Measurements from ENCODE around the gene CNIH2. TPM values are rescaled to one million over a fixed set of nuclear protein-coding genes. Genes with fewer than 3 reads are reported as not detected.

CNIH2 gene
- total and polyA plus RNA-seq, 8 donors: 0.81 to 5.2 (median 3.6) TPM

DNA sequence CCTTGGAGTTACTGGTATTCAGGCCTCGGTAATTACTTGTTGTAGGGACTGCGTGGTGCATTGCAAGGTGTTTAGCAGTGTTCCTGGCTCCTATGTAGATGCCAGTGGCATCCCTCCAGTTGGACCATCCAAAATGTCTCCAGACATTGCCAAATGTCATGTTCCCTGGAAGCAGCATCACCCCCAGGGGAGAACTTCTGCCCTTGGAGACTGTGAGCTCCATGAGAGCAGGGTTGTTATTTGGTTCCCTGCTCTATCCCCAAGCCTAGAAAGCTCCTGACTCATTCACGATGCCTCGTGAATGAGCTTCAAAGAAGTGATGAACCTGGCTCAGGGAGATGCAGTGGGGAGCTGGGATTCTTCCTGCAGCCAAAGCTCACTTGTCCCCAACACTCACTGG, 43.6 kb downstream of the CNIH2 start:
- Histone ChIP-seq H3K36me3 (no peaks in the 10 kb centered on the region), H3K9me3 (no peaks in the 10 kb centered on the region), H3K4me3 (no peak overlapping the region), H3K4me1 (peaks cover 18 to 35% of the 10 kb centered on the region in 2 donors), H3K27ac (no peak overlapping the region), H3K27me3 (peaks cover 0 to 8% of the 10 kb centered on the region in 2 donors)
- ATAC-seq (no peak), DNase-seq (no peak)
- intact Hi-C loops (cut with DNase I): no loop called here
- TF ChIP-seq, protein P1, sequence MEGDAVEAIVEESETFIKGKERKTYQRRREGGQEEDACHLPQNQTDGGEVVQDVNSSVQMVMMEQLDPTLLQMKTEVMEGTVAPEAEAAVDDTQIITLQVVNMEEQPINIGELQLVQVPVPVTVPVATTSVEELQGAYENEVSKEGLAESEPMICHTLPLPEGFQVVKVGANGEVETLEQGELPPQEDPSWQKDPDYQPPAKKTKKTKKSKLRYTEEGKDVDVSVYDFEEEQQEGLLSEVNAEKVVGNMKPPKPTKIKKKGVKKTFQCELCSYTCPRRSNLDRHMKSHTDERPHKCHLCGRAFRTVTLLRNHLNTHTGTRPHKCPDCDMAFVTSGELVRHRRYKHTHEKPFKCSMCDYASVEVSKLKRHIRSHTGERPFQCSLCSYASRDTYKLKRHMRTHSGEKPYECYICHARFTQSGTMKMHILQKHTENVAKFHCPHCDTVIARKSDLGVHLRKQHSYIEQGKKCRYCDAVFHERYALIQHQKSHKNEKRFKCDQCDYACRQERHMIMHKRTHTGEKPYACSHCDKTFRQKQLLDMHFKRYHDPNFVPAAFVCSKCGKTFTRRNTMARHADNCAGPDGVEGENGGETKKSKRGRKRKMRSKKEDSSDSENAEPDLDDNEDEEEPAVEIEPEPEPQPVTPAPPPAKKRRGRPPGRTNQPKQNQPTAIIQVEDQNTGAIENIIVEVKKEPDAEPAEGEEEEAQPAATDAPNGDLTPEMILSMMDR (IDR thresholded peaks at IDR 0.05): no peak

GRCh38 chr11:66322732-66323427, 44.9 kb downstream of the CNIH2 start:
- Histone ChIP-seq H3K27me3 (no peaks in the 10 kb centered on the region), H3K4me1 (peaks cover 15 to 32% of the 10 kb centered on the region in 2 donors), H3K4me3 (no peak overlapping the region), H3K9me3 (no peaks in the 10 kb centered on the region), H3K27ac (no peak overlapping the region), H3K36me3 (no peaks in the 10 kb centered on the region)
- ATAC-seq: peak; percentile 22
- peak in 1 of 4 donors; percentile 59 for DNase-seq
- TF ChIP-seq, protein P1 (IDR thresholded peaks at IDR 0.05): no peak
- intact Hi-C loops (cut with DNase I): no loop called here

- no peak overlapping the region for H3K27ac ChIP-seq
- no peaks in the 10 kb centered on the region for H3K9me3 ChIP-seq
- H3K4me1 ChIP-seq: peaks cover 17 to 32% of the 10 kb centered on the region in 2 donors
- intact Hi-C loops (cut with DNase I): no loop called here
- no peak for ATAC-seq
- no peaks in the 10 kb centered on the region for H3K27me3 ChIP-seq
- TF ChIP-seq, protein P1 (IDR thresholded peaks at IDR 0.05): no peak
- H3K36me3 ChIP-seq: no peaks in the 10 kb centered on the region
- H3K4me3 ChIP-seq: no peak overlapping the region
- peak in 1 of 4 donors; percentile 3 for DNase-seq
These were observed 45.7 kb downstream of the CNIH2 start for GRCh38 chr11:66323684-66324083.

DNA sequence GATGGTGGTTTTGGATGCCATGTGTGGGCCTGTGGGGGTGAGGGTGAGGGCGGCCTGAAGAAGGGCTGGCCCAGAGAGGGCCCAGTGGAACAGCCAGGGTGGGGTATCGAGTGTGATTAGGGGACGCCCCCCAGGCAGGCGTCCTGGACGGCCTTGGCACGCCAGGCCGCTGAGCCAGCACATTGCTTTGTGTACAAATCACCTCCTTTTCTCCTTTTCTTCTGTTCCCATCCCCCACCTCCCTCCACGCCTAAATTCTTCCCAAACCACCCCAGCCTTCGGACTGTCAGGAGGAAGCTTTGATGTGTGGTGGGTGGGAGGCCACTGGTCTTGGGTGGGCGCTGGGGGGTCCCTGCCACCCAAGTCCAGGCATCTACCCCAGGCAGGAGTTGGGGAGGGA, 46.7 kb downstream of the CNIH2 start:
- ATAC-seq (no peak), DNase-seq (peak in 1 of 4 donors; percentile 57)
- Histone ChIP-seq H3K9me3 (no peaks in the 10 kb centered on the region), H3K4me1 (peaks cover 17 to 31% of the 10 kb centered on the region in 2 donors), H3K27ac (peak overlapping the region in 1 of 2 donors; percentile 4), H3K36me3 (no peaks in the 10 kb centered on the region), H3K4me3 (no peak overlapping the region), H3K27me3 (no peaks in the 10 kb centered on the region)
- intact Hi-C loops (cut with DNase I): no loop called here
- TF ChIP-seq, protein P1 (IDR thresholded peaks at IDR 0.05): no peak

- Histone ChIP-seq H3K27ac (no peak overlapping the region), H3K4me3 (no peak overlapping the region), H3K9me3 (no peaks in the 10 kb centered on the region), H3K4me1 (peaks cover 17 to 31% of the 10 kb centered on the region in 2 donors), H3K27me3 (no peaks in the 10 kb centered on the region), H3K36me3 (no peaks in the 10 kb centered on the region)
- DNase-seq (peak in 1 of 4 donors; percentile 50), ATAC-seq (no peak)
- TF ChIP-seq, protein P1 (IDR thresholded peaks at IDR 0.05): no peak
- intact Hi-C loops (cut with DNase I): no loop called here
These were observed 47.3 kb downstream of the CNIH2 start for GRCh38 chr11:66325263-66325671.

Measured in left lung (tissue), 10 donors.